Activated naive CD8-positive, alpha-beta T cell treated with anti-CD3 and anti-CD28 coated beads, Interleukin-2, amount 50 U/mL, for 16 hours (primary cell): ENCODE data around the gene RBM41.
"Not testable (repeated sequence)": the region's sequence is repeated elsewhere in the genome, so short reads cannot be mapped to it uniquely, and the experiment has no call there.

Experiments
- DNase-seq: peaks from one replicate; pipeline ENCODE4 v3.0.0-alpha.2; 2020; ENCODE audit warnings: low read depth, low spot score

The RBM41 gene

DNA sequence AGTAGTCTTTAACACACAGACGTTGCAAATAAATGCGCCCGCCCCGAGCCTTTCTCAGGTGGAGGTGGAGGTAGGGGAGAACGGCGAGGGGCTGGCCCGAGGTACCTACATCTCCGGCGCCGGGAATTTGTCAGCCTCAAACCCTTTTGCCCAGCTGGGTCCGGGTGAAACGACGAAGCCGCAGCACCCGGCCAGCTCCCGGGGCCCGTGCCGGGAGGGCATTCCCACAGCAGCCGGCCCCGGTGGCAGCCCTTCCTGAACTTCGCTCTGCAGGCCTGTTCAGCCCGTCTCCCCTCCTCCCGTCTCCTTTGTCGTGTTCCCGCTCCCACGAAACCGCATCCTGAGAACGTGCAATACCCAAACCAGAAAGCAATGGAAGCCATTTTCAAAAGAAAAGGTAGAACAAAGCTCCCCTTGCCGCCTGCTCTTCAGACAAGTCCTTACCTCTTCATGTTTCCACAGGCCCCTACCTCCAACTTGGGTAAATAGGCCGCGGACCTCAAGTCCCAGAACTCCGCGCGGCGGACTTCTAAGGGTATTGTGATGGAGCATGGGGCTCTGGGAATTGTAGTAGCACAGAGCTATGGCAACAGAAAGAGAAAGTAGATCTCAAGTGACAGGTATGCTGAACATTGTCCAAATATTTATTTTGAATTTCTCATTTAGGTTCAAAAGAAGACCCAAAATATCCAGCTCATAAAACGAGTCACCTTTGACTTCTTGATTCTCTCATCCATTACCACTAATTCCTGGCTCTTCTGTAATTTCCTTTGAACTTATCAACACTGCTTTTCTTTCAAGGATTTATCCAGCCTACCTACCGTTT lies at the start of gene RBM41:
Gene RBM41 (minus strand): TSS at position 501 of the 826 bp plus-strand sequence. CDS start 49 bp downstream, at position 452.
- DNase-seq, result peak; percentile 29

DNA sequence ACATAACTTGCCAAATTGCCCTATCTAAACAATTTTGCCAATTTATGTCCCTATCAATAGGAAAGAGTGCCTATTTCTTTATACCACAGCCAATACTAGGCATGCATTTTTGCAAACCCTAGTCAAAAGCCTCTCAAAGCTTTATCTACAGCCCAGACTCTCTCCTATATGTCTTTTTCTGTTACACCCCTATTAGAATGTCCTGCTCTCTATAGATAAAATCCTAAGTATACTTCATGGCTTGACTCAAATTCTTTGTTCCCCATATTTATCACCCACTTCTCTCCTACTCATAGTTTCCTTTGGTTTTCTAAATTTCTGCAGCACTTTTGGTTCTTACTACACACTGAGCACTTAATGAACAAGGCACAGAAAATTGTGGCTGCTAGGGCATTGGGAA lies 49.6 kb upstream of the RBM41 start:
- no peak for DNase-seq

DNA sequence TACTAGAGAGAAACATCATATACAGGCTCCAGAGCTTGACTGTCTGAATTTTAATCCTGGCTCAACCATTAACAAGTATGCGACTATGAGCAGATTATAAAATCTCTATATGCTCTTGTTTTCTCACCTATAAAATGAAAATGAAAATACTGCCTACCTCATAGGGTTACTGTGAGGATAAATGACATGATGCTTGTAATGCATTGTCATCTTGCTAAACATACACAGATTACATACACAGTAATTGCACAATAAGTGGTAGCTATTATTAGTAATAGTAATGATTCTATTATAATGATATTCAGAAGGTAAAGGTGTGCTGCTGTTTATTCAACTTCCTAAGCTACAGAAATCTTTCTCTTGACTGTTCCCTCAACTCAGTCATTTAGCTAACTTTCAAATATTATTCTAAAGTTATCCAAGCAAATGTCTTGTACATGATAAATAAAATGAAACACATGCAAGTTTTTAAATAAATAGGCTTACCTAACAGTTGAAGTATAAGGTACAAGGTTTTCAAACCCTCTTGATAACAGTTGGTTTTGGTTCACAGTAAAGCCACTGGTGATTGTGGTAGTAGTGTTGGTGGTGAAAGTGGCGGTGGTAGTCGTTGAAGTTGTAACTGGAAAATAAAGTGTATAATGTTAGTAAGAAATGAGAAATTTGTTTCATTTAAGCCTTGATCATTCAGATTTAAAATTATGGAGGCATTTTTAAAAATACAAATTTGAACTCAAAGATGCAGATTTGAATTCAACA lies 48.7 kb upstream of the RBM41 start:
- DNase-seq, result no peak

DNA sequence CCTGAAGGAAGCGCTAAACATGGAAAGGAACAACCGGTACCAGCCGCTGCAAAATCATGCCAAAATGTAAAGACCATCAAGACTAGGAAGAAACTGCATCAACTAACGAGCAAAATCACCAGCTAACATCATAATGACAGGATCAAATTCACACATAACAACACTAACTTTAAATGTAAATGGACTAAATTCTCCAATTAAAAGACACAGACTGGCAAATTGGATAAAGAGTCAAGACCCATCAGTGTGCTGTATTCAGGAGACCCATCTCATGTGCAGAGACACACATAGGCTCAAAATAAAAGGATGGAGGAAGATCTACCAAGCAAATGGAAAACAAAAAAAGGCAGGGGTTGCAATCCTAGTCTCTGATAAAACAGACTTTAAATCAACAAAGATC lies 39.0 kb upstream of the RBM41 start:
- DNase-seq, result not testable (repeated sequence)

DNA sequence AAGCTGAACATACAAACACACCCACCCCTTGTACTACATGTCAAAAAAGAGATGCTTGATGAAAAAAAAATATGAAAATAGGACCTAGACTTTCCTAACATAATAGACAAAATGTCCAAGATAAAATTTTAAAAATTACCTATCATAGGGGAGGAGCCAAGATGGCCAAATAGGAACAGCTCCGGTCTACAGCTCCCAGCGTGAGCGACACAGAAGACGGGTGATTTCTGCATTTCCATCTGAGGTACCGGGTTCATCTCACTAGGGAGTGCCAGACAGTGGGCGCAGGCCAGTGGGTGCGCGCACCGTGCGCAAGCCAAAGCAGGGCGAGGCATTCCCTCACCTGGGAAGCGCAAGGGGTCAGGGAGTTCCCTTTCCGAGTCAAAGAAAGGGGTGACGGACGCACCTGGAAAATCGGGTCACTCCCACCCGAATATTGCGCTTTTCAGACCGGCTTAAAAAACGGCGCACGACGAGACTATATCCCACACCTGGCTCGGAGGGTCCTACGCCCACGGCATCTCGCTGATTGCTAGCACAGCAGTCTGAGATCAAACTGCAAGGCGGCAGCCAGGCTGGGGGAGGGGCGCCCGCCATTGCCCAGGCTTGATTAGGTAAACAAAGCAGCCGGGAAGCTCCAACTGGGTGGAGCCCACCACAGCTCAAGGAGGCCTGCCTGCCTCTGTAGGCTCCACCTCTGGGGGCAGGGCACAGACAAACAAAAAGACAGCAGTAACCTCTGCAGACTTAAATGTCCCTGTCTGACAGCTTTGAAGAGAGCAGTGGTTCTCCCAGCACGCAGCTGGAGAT lies 37.2 kb upstream of the RBM41 start:
- DNase-seq, result not testable (repeated sequence)

DNA sequence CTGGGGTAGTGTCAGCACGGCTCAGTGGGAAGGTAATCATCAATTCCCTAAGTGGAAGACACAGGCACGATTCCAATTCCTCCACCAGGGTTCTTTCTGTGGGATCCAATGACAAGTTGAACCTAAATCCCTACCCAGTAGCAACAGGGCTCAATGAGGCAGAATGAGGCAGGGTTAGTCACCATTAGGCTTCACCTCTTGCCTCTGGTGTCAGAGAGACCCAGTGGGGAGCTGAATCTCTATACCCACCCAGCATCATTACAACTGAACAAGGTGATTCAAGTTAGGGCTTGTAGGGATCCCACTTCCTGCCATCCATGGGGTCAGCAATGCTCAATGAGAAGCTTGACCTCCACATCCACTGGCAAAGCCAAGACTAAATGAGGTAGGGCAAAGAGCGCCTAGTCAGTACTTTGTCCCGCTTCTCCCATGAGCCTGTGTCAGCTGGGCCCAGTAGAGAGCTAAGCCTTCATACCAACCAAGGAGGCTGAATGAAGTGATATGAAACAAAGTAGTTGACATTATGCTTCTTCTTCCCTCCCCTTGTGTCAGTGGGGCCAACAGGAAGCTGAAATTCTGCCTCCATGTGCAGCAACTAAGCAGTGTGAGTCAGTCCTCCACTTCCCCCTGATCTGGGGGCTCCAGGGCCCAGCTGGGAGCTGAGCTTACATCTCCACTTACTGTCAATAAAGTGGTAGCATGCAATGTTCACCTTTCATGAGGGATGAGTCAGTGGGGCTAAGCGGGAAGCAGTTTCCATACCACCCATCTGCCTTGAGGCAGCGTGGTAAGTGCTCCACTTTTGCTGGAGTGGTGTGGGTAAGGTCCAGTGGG lies 36.4 kb upstream of the RBM41 start:
- DNase-seq, result no peak

DNA sequence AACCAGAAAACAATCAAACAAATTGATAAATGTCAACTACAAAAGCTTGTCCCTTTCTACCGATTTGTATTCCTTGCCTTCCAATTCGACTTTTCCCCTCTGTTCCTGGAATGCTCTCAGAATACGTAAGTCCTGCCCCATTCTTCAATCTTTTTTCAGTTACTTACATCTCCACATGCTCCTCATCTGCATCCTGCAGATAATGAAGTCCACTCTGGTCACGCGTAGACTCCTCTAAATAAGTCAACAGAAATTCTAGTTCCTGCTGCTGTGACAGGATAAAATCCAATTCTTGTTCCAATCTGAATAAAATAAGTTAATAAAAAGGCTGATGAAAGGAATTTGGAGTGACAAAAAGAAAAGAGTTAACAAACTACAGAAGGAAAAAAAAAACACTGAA lies 34.4 kb upstream of the RBM41 start:
- no peak for DNase-seq

DNA sequence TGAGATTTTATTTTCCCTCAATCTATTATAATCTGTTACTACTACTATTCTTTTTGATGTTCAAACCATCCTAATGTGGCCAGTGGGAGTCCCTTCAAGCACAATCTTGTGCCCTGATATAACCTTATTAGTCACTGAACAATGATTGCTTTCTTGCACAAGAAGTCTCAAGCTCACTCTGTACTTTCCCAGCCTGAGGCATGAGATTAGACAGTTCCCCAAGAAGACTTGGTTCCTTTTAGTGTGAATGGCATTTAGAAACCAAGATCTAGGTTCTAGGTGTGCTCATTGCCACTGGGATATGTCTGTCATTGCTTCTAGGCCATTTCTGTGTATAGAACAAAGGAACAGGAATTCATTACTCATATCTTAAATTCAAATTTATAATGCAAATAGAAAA lies 28.0 kb upstream of the RBM41 start:
- DNase-seq, result no peak

DNA sequence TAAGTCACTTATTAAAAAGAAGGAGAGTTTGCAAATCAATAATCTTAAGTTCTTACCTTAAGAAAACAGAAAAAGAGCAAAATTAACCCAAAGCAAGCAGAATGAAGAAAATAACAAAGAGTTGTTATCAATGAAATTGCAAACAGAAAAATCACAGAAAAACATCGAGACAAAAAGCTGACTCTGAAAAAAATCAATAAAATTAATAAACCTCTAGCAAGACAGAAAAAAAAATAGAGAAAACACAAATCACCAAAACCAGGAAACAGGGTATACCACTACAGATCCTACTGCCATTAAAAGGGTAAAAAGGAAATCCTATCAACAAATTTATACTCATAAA lies 17.3 kb upstream of the RBM41 start:
- DNase-seq, result no peak

DNA sequence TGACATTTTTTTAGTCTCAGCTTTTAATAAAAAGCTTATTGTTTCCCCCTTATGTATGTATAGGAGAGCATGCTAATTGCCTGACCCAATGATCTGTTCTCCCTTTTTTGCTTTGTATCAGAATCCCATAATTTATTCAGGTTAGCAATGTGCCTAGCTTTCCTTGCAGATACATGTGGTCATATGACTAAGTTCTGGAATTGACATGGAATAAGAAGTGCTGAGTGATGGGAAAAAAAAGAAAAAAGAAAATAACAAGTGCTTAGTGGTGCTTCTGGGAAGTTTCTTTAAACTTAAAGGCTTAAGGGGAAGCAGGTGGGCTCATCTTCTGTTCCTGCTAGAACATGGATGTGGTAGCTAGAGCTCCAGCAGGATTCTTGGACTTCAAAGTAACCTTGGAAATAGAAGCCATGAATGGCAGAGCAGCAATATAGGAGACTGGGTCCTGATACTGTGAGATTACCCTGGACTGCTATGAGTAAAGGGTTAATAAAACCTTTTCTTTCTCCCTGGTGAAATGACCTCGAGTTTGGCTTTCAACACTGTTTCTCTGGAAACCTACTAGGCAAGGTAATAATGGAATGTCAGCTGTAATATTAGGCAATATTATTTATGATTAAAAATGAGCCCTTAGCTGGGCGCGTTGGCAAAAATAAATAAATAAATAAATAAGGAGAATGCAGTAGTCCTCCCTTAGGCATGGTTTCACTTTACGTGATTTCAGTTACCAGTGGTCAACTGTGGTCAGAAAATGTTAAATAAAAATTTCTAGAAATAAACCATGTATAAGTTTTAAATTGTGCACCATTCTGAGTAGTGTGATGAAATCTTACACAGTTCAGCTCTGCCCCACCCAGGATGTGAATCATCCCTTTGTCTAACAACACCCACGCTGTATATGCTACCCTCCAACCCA lies 16.7 kb upstream of the RBM41 start:
- DNase-seq, result no peak

DNA sequence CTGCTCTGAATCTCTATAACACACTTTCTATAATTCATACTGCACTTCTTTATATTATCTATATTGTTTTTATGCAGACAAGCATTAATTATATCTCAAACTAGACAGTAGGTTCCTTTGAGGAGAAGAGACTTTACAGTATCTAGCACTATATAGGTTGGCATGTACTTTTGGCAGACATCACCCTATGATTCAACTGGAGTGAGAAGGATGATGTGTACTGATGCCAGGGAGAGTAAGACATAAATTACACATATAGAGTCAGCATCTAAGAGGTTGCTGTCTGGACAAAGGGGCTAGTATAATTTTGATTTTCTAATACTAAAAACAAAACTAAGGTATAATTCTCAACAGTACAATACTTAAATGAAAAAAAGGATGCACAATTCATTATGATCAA lies 5.1 kb upstream of the RBM41 start:
- DNase-seq, result no peak

DNA sequence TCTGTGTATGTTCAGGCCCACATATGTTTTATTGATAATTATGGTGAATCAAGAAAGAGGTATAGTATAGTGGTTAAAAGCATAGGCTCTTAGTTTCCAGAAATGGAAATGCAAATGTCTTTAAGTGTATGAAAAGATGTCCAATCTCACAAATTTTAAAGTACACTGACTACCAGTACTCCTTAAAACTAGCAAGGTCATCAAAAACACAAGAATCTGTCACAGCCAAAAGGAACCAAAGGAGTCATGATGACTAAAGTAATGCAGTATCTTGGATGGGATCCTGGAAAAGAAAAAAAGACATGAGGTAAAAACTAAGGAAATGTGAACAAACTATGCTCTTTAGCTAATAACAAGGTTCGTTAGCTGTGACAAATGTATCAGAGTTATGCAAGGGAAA lies 661 bp upstream of the RBM41 start:
- no peak for DNase-seq

DNA sequence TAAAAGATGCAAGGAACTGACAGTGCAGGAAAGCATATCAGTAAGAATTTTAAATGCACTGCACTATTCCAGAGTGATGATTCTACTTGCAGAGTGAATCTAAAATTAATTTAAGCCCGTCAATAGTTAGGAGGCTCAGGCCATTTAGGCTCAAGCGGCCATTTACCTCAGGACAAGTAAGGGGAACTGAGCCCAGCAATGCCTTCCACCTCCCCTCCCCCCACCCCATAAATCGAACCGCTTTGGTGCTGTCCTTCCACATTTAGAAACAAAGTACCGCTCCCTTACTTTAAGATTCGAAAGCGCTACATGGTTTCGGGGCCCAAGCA lies 665 bp downstream of the RBM41 start:
- DNase-seq, result no peak

DNA sequence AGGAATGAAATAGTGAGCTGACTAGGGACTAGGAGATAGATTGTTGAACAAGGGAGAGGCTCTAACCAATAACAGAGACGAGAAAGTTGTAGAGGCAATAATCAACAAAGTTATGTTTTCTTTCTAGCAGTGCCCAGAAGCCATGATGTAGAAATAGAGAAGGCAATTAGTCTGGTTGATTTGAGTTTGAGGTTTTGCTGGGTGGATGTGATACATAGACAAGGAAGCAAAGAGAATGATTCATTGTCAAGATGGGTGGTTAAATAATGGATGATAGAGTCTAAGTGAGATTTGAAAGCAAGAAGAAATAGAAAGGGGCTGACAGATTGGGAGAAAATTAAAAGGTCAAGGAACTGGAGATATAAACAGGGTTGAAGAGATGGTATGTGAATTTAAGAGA lies 11.2 kb downstream of the RBM41 start:
- no peak for DNase-seq

DNA sequence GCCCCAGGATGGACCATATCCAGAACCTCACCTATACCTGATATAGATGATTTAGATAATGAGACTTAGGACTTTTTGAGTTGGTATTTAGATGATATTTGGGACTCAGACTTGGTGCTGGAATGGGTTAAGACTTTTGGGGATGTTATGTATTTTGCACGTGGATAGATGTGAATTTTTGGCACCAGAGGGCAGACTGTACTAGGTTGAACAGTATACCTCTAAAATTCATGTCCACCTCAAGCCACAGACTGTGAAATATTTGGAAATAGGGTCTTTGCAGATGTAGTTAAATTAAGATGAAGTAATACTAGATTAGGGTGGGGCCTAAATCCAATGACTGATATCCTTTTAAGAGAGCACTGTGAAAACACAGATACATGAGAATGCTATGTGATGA lies 15.6 kb downstream of the RBM41 start:
- DNase-seq, result no peak

DNA sequence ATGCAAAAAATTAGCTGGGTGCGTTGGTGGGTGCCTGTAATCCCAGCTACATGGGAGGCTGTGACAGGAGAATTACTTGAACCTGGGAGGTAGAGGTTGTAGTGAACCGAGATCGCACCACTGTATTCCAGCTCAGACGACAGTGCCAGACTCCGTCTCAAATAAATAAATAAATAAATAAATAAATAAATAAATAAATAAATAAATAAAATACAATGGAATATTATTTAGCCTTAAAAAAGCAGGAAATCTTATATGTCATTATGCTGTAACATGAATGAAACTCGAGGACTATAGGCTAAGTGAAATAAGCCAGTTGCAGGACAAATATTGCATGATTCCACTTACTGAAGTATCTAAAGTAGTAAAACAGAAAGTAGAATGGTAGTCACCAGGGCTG lies 42.5 kb downstream of the RBM41 start:
- no peak for DNase-seq

DNA sequence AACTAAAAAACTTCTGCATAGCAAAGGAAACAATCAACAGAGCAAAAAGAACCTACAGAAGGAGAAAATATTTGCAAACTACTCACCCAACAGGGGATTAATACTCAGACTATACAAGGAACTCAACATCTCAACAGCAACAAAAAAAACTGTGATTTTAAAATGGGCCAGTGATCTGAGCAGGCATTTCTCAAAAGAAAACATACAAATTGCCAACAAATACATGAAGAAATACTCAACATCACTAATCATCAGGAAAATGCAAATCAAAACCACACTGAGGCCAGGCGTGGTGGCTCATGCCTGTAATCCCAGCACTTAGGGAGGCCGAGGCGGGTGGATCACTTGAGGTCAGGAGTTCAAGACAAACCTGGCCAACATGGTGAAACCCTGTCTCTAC lies 60.9 kb downstream of the RBM41 start:
- not testable (repeated sequence) for DNase-seq

DNA sequence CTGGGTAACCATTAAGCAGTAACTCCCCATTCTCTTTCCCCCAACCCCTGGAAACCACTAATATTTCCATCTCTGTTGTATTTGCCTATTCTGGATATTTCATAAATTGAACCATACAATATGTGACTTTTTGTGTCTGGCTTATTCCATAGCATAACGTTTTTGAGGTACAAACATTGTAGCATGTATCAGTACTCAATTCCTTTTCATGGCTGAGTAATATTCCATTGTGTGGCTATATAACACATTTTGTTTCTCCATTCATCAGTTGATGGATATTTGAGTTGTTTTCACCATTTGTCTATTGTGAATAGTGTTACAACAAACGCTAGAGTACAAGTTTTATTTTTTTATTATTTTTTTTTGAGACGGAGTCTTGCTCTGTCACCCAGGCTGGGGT lies 63.6 kb downstream of the RBM41 start:
- no peak for DNase-seq

DNA sequence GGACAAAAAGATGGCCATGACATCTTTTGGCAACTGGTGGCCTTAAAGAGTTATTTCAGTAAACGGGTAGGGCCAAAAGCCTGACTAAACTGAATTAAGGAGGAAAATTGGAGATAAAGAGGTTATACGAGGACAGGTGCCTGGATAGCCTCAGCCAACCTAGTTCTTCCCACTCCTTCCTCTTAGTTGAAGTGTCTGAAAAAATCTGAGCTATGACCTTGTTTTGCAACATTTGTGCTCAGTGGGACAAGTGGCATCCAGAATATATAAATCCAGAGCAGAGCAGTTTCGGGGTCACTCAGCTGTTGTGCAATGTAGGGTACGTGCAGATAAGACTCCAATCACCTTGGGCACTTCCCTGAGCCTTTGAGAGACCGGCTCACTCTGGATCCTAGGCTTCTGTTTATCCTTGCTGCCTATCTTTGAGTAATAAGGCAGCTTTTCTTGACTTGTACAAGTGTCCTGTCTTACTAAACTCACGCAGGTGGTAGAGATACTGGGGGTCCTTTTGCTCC lies 68.4 kb downstream of the RBM41 start:
- no peak for DNase-seq

DNA sequence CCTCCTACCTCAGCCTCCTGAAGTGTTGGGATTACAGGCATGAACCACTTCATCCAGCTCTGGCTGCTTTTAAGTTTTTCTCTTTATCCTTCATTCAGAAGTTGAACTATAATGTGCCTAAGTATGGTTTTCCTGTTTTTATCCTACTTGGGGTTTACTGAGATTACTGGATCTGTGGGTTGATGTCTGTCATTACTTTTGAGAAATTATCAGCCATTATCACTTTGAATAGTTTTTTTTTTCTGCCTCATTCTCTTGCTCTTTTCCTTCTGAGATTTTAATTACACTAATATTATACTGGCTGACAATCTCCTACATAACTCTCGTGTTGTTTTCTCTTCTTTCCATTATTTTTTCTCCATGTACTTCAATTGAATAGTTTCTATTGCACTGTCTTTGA lies 71.0 kb downstream of the RBM41 start:
- no peak for DNase-seq
